HG03575 (cell line): ENCODE data around the gene PPP1R2C.

ENCODE experiments used
- ATAC-seq: cut with Tn5 transposase; IDR thresholded peaks from one replicate; pipeline ENCODE4 v1.9.1; 2021; ENCODE audit not compliant: unreplicated experiment, insufficient number of reproducible peaks, low FRiP score; ENCODE audit errors: extremely low read depth

The PPP1R2C gene

DNA sequence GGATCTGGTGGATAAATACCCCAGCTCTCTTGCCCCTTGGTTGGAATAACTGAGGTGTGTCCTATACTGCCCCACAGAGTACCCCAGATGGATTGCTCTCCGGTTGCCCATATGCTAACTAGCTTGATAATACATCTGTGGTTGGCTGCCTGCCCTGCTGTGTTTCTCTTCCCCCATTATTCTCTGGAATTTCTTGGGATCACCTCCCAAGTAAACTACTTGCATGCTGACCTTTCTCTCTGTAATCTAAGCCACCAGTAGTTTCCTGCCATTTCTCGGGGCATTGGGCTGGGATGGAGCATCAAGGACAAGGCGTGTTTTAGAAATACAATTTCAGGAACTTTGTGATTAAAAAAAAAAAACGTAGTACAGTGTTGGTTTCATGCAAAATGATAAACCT is 25.2 kb downstream of the PPP1R2C start:
- no peak for ATAC-seq

DNA sequence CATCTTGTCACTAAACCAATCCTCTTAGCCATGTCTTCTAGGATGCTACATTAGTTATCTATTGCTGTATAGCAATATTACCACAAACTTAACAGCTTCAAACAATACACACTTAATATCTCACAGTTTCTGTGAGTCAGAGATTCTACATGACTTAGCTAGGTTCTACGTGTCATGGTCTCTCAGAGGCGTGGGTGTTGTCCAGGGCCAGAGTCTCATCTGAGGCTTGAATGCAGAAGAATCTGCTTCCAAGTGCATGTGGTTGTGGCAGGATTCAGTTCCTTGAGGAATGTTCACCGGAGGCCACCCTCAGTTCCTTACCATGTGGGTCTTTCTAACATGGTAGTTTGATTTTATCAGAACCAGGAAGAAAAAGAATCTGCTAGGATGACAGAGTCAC is 26.4 kb downstream of the PPP1R2C start:
- ATAC-seq: no peak

DNA sequence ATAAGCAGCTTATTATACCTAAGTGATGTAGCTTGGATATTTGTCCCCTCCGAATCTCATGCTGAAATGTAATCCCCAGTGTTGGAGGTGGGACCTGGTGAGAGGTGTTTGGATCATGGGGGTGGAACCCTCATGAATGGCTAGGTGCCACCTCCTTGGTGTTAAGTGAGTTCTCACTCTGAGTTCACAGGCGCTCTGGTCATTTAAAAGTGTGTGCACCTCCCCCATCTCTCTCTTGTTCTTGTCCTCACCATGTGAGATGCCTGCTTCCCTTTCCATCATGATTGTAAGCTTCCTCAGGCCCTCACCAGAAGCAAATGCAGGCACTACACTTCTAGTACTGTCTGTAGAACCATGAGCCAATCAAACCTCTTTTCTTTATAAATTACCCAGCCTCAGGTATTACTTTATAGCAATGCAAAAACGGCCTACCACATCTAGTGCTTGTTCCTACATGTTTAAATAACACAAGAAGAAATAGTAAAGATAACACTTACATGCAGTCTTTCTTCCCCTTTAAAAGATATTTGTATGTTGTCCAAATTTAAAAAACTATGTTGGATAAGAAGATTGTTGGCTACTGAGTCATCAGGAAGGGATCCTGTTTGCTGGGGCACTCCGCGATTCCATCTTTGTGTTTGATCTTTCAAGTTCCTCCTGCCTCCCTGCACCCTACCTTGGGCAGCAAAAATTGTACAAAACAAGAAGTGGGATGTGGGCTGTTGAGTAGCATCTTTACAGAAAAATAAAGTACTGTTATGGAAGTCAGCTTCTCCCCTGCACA is 29.7 kb downstream of the PPP1R2C start:
- ATAC-seq: no peak

DNA sequence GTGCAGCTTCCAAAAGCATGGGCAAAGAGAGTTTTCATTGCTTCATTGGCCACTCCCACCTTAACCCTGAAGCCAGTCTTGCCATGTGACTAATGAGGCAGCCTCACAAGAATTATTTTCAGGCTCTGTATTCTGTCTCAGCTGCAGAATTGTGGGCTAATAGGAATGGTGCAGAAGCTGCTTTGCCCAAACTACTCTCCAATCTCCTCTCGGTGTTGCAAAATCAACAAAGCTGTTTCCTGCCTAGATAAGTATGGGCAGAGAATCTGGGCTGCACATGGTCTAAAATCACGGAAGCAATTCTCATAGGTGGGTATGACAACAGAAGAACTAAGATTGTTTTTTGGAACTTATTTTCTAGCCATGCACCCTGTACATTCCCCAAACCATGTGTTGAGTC is 31.4 kb downstream of the PPP1R2C start:
- no peak for ATAC-seq

DNA sequence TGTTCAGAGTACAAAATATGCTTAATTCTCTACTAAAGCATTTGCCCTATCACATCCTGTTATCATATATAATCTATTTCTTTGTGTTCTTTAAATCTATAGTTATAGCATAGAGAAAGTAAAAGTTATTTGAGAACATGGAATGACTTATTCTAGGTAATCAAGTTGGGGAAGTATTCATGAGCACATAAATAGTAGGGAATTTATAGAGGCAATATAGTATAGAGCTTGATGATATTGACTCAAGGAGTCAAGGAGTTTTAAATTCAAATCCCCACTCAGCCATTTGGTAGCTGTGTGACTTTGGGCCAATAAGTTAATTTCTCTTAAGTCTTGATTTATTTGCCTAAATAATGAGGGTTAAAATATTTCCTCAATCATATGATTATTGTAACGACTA is 37.5 kb downstream of the PPP1R2C start:
- no peak for ATAC-seq

DNA sequence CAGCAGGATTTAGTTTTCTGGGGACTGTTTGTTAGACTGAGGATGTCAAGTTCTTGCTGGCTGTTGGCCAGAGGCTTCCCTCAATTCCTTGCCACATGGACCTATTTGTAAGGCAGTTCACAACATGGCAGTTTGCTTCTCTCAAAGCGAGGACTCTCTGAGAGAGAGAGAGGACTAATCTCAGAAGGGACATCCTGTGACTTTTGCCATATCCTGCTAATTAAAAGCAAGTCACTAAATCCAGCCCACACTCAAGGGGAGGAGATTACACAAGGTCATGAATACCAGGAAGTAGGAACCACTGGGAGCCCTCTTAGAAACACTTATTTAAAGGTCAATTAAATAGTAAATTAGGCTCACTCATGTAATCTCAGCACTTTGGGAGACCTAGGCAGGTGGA is 38.2 kb downstream of the PPP1R2C start:
- no peak for ATAC-seq

DNA sequence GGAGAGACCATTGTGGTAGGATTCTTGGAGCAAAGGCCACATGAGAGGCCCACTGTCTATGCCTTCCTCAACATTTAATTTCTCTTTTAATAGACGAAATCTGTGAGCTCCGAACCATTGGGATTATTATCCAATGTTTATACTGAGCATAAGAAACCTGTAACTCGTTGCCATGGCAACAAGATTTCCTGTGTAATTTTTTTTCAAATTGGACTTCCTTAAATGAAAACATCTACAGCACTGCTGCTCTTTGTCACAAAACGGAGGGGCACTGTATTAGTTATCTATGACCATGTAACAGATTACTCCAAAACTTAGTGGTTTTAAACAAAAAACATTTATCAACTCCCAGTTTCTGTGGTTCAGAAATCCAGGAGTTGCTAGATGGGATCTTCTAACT is 38.7 kb downstream of the PPP1R2C start:
- no peak for ATAC-seq

DNA sequence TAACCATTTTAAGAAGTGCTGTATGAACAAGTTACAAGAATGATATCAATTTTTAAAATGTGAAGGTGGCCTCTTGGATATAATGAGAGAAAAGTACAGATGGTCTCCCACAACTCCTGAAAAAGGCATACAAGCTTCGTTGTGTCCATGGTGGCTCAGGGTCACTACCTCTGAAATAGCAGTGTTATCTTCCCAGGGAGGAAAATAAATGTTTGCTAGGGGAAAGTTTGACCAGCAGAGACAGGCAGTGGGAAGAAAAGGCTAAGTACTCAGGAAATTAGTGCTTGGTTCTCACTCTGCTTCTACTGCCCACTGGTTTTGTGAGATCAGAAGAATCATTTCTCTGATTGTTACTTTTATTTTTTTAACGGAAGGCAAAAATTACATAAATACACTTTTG is 39.4 kb downstream of the PPP1R2C start:
- ATAC-seq: no peak

DNA sequence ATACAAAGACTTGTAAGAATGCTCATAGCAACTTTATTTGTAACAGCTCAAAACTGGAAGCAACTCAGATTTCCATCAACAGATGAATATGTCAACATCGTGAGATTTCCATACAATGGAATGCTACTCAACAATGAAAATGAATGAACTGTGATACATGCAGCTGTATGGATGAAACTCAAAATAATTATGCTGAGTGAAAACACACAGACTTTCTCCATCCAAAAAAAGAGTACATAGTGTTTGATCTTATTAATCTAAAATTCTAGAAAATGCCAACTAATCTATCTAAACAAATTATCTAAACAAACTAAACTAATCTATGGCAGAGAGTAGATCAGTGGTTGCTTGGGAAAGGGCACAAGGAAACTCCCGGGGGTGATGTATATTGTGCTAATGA is 42.7 kb downstream of the PPP1R2C start:
- no peak for ATAC-seq

DNA sequence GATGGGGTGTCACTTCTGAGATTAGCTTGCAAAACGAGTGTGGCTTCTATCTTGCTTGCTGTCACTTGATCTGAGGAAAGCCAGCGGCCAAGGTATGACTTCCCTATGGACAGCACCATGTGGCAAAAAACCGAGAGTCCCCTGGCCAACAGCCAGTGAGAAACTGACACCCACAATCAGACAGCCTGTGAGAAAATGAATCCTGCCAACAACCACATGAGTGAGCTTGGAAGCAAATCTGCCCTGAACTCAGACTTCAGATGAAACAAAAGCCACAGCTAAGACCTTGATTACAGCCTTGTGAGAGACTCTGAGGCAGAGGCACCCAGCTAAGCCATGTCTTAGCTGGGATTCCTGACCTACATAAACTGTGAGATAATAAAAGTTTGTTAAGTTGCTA is 45.5 kb downstream of the PPP1R2C start:
- ATAC-seq: no peak
